ENCODE data around the gene NEURL1B.

GRCh38 chr5:172731680-172732074 is 90.6 kb downstream of the NEURL1B start:
- TF ChIP-seq CTCF (conservative IDR thresholded peaks at IDR 0.05 in 1 of 2, IDR thresholded peaks at IDR 0.05 in 1 of 2; ENCODE audit: extremely low read depth in 1 of 2, insufficient read depth in 1 of 2, low read depth in 1 of 2, low read length in 2 of 2) (no peak), EZH2 (IDR thresholded peaks at IDR 0.05; ENCODE audit: borderline replicate concordance, low read length) (no peak)
